Glomerular endothelial cell (primary cell): ENCODE measurements around the gene TRIM14. TPM values are rescaled to one million over a fixed set of nuclear protein-coding genes. Genes with fewer than 3 reads are reported as not detected.
"Not testable (repeated sequence)": the region's sequence is repeated elsewhere in the genome, so short reads cannot be mapped to it uniquely, and the experiment has no call there.

Experiments
- DNase-seq: peaks from one replicate; pipeline ENCODE4 v3.0.0-alpha.2; 2011; ENCODE audit warnings: low read depth, low spot score; ENCODE audit errors: extremely low read depth
- total RNA-seq: library from RNA; depleted of rRNA; stranded (reverse); fragments of >200 nt; gene quantifications from 2 replicates; pipeline ENCODE4 v1.2.3, GENCODE V29; 2015

The TRIM14 gene
- total RNA-seq, 1 donor from 2014 or later = 9.1 TPM

DNA sequence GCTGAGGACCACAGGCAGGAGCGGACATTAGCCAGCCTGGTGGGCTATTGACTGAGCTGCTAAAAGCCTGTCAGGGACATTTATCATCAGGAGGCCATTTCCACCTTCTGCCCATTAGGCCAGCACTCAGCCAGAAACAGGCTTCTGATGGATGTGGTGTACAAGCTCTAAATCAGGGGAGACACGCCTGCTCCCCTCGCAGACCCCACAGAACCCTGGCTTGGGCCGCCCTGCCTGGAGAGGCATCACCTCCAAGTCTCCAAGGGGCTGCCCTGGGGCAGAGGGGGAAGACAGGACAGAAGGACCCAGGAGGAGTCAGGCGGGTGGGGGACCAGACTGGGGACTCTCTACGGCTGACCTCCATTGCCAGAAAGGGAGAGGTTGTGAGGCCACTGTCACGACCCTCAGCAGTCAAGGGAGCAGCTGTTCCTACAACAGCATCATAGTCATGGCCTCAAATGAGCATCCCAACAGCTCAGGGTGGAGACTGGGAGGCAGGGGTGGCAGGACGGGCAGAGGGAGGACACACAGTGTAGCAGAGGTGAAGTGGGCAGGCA lies 24.0 kb upstream of the TRIM14 start:
- no peak for DNase-seq

DNA sequence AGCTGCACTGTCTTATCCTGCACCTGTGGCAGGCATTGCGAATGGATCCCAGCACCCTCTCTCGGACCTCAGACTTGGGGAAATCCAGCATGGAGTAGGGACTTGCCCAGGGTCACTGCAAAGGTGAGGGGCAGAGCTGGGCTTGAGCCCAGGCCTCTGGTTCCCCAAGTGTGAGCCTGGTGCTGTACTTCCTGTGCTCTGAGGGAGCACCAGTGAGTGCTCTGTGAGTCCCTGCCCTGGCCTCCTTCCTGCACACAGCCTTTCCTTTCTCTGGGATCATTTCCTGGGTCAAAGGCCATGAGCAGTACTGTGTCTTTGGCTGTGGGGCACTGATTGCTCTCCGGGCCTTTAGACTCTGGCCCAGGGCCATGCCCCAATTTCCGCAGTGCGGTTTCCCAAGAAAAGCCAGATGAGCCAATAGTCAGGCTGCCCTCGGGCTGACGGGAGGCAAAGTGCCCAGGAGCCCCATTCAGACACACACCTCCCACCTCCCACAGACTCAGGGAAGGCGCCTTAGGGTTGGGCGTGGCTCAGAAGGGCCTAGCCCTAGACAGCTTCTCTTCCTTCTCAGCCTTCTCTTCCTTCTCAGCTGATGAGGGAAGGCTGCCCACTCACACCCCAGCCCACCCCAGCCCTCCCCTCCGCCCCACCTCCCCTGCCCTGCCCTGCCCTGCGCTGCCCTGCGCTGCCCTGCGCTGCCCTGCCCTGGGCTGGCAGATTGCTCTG lies 23.3 kb upstream of the TRIM14 start:
- DNase-seq = no peak

DNA sequence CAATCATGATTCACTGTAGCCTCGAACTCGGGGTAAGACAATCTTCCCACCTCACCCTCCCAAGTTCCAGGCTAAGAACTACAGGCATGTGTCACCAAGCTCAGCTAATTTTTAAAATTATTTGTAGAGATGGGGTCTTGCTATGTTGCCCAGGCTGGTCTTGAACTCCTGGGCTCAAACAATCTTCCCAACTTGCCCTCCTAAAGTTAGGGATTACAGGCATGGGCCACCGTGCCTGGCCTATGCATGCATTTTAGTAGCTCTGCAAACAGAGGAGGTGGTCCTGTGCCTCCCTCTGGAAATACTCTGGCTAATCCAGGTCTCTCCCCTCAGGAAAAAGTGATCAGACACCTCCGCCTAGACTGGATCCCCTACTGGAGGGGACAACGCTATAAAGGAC lies 21.5 kb upstream of the TRIM14 start:
- DNase-seq = no peak

DNA sequence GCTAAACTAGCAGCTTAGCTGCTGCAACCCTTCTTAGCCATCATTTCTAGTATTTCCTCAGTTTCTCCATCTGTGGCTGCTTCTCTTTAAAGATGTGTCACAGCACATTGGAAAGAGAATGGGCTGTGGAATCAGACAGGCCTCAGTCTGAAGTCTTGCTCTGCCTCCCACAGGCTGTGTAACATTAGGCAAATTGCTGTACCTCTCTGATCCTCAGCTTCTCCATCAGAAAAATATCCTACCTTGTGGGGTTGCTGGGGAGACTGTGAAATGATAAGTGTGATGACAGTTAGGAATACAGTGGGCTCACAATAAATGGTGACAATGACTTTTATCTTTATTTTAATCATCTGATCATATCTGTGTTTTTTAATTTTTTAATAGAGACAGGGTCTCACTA lies 17.5 kb upstream of the TRIM14 start:
- no peak for DNase-seq

DNA sequence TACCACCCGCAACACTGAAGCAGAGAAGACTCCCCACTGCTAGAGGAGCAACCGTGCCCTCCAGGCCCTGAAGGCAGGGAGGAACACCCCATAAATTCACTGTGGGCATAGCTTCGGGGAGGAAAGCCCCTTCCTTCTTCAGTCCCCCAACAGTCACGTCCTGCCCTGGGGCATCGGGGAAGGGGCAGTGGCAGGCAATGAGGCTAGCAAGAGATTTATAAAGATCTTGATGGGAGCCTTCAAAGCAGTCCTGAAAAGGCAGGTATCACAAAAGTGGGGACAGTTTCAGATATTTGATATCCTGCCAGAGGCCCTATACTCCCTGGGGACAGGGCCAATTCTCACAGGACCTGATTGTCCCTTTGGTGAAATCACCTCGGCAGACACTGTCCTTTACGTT lies 16.9 kb upstream of the TRIM14 start:
- DNase-seq = no peak

DNA sequence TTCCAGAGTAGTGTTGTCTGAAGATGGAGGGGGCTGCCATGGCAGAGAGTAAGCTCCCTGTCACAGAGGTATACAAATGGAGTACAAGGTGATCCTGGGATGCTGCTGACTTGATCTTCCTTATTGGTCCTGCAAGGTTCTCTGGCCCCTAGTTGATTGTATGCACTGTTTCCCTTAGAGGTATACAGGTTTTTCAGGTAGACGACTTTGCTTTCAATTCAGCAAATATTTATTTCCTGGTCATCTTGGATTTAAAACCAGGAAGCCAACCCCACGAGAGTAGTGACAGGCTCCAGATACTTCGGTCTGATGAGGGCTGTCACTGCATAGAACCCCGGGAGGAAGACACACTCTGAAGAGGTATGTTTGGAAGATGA lies 16.5 kb upstream of the TRIM14 start:
- no peak for DNase-seq

DNA sequence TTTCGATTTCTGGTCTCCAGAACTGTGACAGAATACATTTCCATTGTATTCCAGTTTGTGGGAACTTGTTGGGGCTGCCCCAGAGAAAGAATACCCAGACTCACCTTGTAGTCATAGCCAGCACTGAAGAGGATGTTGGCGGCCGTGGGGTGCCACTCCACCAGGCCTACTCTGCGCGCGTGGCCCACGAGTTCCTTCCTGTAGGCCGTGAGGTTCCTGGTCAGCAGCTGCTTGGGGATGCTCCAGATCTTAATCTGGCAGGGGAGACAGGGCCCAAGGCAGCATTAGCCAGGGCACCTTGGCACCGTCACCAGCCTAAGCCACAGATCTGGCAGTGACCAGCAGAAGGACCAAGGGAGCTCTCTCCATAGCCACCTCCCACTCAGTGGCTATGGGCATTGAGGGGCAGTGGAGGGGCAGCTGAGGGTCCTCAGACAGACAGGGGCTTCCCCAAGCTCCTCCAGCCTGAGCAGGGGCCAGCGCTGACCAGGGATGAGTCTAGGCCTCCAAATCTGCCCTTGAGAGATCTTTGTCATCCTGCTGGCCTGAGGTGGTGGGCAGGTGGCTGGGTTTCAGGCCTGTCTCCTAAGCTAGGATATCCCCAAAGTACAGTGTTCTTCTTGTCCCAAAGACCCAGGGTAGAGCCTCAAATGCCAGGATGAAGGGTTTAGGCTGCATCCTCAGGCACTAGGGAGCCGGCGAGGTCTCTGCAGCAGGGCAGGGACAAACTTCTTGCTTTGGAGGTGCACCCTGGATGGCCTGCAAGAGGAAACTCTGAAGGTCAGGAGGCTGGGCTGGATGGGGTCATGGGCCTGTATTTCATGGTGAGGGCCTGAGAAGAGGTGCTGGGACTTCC lies 15.9 kb upstream of the TRIM14 start:
- no peak for DNase-seq

DNA sequence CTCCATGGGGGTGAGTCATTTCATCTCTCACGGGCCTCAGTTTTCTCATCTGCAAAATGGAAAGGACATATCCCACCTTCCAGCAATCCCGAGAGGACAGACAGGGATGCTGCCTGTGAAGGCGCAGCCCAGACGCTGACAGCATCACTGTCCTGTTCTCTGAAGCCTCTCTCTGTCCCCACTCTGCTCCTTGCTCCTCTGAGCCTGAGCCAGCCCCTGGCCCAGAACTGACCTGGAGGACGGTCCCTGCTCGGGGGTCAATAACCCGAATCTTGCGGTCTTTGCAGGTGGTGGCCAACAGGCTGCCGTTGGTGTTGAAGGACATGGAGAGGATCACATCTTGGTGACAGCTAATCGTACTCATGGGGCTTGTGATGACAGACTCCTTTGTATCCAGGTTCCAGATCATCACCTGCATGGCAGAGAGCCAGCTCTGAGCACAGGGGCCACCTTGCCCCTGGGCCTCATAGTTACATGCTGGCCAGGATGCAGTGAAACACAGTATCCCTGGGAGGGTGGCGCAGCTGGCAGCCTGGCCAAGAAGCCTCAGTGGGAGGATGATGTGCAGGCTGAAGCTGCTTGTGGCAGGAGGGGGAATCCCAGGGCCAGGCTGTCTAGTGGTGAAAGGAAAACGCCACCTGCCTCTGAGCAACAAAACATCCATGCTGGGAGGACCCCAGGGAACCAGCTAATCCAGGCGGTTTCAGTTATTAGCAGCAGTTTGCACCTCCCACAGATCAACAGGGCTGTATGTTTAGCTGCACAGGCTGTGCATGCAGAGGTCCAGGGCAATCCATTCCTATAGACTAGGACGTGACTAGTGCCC lies 14.0 kb upstream of the TRIM14 start:
- no peak for DNase-seq

DNA sequence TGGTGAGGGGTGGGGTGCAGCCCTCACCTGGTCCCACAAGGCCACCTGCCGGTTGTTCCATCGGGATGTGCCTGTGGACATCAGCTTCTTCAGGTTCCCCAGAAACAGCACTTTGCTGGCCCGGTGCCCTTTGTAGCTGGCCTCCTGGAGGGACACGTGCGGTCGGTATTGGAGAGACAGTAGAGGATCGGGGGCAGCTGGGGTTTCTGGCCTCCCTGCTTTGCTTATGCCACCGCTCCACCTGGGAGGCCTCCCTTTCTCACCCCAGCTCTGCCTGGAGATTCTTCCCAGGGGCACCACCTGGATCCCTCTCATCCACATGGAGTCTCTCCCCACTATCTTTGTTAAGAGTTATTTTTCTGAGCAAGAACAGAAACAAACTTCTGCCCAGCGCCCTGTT lies 13.1 kb upstream of the TRIM14 start:
- DNase-seq = no peak

DNA sequence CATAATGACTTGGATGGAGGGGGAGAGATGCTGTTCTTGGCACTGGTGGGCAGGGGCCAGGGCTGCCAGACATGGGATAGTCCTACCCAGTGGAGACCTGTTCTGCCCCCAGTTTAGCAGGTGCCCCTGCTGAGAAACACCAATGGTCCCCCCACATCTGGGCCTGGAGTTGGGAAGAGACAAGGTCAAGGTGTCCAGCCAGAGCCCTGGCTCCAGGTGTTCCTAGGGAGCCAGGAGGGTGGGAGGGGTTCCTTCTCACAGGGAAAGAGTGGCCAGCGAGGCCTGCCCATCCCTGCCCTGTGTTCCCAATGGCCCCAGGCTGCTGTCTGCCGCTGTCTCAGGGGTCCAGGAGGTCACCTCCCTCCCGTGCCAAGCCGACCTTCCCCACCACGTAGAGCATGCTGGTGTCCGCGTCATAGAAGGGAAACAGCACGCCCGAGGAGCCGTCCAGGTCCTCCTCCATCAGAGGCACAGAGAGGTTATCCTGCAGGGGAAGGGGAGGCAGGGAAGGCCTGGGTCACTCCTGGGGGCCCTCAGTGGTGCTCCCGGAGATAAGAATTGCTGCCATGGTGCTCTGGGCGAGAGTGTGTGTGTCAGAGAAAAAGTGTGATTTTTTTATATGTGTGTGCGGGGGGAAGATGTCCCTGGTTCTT lies 11.7 kb upstream of the TRIM14 start:
- DNase-seq = no peak

DNA sequence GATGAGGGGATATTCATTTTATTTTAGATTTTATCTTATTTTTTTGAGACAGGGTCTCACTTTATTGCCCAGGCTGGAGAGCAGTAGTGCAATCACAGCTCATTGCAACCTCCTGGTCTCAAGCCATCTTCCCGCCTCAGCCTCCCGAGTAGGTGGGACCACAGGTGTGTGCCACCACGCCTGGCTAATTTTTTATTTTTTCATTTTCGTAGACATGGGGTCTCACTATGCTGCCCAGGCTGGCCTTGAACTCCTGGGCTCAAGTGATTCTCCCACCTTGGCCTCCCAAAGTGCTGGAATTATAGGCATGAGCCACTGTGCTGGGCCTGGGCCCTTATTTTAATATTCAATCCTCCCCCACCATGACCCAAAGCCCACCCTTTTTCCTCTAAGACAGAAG lies 11.0 kb upstream of the TRIM14 start:
- not testable (repeated sequence) for DNase-seq

DNA sequence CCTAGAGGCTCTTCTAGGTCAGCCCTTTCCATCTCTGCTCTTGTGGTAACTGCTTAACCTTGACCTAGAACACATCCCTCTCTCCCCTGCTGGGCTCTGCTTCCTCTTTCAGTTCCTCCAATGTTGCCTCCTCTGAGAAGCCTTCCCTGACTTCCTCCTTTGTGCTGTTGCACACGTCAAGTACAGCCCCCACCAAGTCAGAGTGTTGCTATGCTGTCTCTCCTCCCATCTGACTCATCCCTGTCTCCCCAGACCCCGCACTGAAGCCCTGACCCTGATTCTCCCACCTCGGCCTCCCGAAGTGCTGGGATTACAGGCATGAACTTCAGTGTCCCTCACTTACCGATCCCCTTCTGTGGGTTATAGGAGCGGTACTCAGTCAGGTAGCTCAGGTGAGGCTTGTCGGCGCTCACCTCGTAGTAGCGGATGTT lies 10.4 kb upstream of the TRIM14 start:
- no peak for DNase-seq

DNA sequence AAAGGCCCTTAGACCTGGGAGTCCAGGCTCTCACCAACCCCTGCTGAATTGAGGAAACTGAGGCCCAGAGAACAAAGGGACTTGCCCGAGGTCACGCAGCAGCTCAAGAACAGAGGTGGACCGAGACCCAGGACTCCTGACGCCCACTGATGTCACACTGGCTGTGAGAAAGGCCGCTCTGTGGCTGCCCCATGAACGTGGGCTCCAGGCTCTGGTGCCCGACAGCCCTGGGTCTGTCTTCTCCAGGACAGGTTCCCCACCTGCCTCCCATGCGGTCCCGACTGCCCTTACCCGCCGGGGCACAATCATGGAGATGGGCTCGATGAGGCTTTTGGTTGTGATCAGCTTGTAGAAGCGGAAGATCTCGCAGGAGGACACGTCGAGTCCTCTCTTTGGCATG lies 9.3 kb upstream of the TRIM14 start:
- DNase-seq = no peak

DNA sequence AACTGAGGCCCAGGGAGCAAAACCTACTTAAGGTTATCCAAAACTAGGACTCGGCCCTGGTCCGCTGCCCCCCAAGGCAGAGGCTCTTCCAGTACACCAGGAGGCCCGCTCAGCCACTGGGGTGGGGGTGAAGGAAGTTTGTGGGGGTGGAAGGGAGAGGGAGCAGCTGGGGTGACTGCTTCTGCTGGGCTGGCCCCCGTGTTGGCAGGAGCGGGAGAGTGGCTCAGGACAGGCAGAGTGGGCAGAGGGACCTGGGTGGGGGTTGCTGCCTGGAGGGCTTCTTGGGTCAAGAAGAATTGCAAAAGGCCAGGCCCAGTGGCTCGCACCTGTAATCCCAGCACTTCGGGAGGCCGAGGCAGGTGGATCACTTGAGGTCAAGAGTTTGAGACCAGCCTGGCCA lies 8.2 kb upstream of the TRIM14 start:
- no peak for DNase-seq

DNA sequence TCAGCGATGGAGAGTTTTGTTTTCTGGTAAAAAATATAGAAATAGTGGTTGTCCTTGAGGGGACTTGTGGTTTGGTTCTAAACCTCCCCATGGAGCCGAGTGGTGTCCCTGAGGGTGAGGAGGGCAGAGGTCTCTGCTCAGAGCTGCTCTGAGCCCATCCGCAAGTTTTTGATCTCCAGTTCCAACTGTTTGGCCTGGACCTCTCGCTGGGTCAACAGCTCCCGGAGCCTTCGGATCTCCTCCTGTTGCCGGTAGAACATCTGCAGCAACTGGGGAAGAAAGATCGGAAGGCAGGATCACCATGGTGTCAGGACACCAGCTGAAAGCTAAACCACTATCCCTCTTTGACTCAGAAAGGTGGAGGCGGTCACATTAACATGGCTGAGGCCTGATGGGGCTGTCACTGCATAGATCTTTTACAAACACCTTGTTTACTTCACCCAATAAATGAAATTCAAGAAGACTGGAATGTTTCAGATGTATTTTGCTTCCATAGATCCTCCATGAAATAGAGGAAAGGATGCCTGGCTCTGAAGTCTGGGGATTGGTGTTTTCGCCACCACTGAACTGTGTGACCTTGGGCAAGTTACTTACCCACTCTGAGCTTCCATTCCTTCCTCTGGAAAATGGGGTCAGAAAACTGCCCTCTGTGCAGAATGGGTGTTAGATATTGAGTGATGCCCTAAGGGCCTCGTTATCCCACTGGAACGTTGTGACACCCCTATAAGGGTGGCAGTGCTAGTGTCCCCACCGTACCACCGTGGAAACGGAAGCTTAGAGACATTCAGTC lies 5.8 kb upstream of the TRIM14 start:
- no peak for DNase-seq

DNA sequence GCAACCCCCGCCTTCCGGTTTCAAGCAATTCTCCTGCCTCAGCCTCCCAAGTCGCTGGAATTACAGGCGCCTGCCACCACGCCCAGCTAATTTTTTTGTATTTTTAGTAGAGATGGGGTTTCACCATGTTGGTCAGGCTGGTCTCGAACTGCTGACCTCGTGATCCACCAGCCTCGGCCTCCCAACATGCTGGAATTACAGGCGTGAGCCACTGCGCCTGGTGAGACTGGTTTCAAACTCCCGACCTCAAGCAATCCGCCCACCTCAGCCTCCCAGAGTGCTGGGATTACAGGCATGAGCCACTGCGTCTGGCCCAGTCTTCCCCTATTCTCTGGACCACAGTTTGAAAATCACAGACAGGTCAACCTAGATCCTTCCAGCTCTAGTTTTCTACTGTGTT lies 5.1 kb upstream of the TRIM14 start:
- DNase-seq = not testable (repeated sequence)

DNA sequence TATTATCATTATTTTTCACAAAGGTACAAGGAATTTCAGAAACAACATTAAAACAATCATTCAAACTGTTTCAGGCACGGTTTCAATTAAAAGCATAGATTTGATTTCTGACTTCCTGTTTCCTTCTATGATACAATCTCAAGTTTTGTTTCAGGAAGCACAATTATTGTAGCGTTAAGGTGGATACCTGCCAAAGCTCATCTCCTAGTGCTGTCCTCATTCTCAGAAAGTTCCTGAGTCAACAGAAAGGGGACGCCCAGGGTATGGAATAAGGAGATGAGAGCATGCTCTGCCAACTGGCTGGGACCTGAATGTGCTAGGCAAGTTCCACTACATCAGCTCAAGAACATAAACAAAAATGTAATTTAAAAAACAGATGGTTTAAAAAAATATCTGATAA lies 2.0 kb upstream of the TRIM14 start:
- no peak for DNase-seq

DNA sequence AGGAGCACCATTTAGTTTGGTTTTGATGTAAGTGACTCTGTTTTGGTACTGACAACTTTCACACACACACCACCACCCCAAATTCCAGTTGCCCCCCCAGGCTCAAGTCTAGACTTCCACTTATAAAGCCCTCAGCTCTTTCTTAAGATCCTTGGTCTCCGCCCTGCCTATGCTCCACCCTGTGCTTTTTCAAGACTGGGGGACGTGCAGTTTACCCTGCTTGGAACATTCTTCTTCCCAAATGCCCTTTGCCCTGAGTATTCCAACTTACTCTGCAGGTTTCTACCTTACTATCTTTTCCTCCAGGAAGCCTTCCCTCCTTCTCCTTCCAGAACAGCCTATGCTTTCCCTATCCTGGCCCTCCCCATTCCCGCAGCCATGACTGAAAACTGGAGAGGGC lies 1.5 kb upstream of the TRIM14 start:
- no peak for DNase-seq

DNA sequence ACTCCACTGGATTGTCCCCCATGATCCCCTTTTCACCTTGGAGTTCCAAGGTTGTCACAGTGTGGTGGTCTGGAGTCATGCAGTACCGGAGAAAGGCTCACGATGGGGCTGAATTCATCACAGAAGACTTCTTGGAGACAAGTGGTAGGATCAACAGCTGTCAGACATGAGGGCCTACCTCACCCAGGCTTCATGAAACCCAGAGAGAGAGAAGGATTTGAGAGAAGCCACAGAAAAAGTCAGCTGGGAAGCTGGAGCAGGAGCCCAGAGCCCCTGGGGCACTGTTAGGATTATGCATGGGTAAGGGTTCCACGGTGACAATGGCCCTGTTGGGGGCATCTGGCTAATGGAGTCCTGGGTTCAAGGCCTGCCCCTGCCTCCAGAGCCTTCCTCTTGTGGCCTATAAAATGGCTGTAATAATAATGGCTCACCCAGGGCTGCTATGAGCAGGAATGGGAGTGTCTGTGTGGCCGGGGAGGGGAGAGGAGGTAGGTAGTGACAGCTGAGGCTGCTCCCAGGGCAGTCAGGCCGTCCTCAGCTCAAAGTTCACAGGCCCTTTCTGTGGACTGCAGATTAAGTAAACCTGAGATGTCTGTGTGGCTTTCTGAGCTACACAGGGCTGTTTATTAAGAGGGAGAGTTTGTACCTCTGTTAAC lies 910 bp downstream of the TRIM14 start:
- no peak for DNase-seq
